Osteocyte (in vitro differentiated cells): ENCODE results near the gene SRP54. TPM values are rescaled to one million over a fixed set of nuclear protein-coding genes. Genes with fewer than 3 reads are reported as not detected.

Experiments
- DNase-seq: peaks from one replicate; pipeline ENCODE4 v3.0.0; 2021; ENCODE audit warnings: mixed read lengths; ENCODE audit not compliant: unreplicated experiment; ENCODE audit errors: extremely low spot score
- H3K27ac Mint-ChIP-seq: one replicate; pipeline ENCODE4 v1.8.0; 2021; ENCODE audit warnings: mild to moderate bottlenecking, mixed read lengths; ENCODE audit not compliant: unreplicated experiment
- H3K27me3 Mint-ChIP-seq: one replicate; pipeline ENCODE4 v1.8.0; 2021; ENCODE audit warnings: mixed read lengths; ENCODE audit not compliant: unreplicated experiment
- H3K36me3 Mint-ChIP-seq: one replicate; pipeline ENCODE4 v1.8.0; 2021; ENCODE audit warnings: mixed read lengths; ENCODE audit not compliant: unreplicated experiment
- H3K4me1 Mint-ChIP-seq: one replicate; pipeline ENCODE4 v1.8.0; 2021; ENCODE audit warnings: mixed read lengths; ENCODE audit not compliant: unreplicated experiment
- H3K4me3 Mint-ChIP-seq: one replicate; pipeline ENCODE4 v1.8.0; 2021; ENCODE audit warnings: mild to moderate bottlenecking, moderate library complexity, mixed read lengths; ENCODE audit not compliant: unreplicated experiment
- H3K9me3 Mint-ChIP-seq: one replicate; pipeline ENCODE4 v1.8.0; 2021; ENCODE audit warnings: mixed read lengths; ENCODE audit not compliant: unreplicated experiment
- total RNA-seq: library from RNA; stranded (reverse); gene quantifications from 2 replicates; pipeline ENCODE4 v1.2.1, GENCODE V29; 2021
- TF ChIP-seq, protein P1 (sequence below): fragments of 200-600 bp; sonication (generic); IDR thresholded peaks from 2 replicates; pipeline ENCODE4 v1.5.0; 2021; ENCODE audit warnings: antibody characterized with exemption, mild to moderate bottlenecking, moderate library complexity

SRP54 gene
- total RNA-seq, 1 donor from 2014 or later, result 59.7 TPM

DNA sequence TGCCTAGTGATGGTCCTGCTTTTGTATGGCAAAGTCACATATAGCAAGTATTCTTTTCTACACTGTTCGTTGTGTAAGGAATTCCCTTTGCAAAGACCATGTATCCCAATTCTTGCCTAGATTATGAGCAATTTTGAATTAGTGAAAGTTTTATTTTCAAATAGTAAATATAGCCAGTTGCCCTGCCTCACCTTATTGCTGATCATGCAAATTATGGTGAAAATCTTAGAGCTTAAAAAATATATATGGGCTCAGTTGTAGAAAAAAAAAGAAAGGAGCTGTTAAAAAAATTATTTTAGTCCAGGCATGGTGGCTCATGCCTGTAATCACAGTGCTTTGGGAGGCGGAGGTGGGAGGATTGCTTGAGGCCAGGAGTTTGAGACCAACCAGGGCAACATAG, 18.8 kb downstream of the SRP54 start:
- Mint-ChIP-seq H3K27ac (no peak overlapping the region), H3K4me1 (peaks cover 11% of the 10 kb centered on the region), H3K27me3 (no peaks in the 10 kb centered on the region), H3K36me3 (peaks cover 22% of the 10 kb centered on the region), H3K4me3 (no peak overlapping the region), H3K9me3 (no peaks in the 10 kb centered on the region)
- no peak for DNase-seq
- TF ChIP-seq, protein P1, sequence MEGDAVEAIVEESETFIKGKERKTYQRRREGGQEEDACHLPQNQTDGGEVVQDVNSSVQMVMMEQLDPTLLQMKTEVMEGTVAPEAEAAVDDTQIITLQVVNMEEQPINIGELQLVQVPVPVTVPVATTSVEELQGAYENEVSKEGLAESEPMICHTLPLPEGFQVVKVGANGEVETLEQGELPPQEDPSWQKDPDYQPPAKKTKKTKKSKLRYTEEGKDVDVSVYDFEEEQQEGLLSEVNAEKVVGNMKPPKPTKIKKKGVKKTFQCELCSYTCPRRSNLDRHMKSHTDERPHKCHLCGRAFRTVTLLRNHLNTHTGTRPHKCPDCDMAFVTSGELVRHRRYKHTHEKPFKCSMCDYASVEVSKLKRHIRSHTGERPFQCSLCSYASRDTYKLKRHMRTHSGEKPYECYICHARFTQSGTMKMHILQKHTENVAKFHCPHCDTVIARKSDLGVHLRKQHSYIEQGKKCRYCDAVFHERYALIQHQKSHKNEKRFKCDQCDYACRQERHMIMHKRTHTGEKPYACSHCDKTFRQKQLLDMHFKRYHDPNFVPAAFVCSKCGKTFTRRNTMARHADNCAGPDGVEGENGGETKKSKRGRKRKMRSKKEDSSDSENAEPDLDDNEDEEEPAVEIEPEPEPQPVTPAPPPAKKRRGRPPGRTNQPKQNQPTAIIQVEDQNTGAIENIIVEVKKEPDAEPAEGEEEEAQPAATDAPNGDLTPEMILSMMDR, result no peak

DNA sequence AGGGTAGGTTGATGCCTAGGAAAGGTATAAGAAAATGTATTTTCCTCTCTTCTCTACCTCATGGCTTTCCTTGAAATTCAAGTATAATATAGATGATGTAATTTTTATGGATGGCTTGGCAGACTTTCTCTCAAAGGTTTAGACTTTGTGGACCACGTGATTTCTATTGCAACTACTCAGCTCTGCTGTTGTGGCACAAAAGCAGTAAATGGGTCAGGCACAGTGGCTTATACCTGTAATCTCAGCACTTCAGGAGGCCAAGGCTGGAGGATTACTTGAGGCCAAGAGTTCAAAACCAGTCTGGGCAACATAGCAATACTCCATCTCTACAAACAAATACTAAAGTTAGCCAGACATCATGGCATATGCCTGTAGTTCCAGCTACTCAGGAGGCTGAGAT, 22.0 kb downstream of the SRP54 start:
- no peak for DNase-seq
- Mint-ChIP-seq H3K4me1 (no peaks in the 10 kb centered on the region), H3K9me3 (no peaks in the 10 kb centered on the region), H3K27me3 (no peaks in the 10 kb centered on the region), H3K4me3 (no peak overlapping the region), H3K27ac (no peak overlapping the region), H3K36me3 (peaks cover 34% of the 10 kb centered on the region)
- TF ChIP-seq, protein P1, result no peak

DNA sequence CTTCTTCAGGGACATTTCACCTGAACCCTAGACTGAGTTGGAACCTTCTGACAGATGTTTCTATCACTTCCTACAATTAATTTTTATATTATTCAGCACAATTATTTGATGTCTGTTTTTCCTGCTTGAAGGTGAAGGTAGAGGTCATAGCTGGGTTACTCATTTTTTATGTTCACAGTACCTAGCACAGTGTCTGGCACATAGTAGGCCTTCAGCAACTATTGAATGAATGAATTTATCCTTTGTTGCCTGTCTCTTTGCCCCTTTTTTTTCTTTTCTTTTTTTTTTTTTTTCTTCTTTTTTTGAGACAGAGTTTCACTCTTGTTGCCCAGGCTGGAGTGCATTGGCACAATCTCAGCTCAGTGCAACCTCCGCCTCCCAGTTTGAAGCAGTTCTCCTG, 33.8 kb downstream of the SRP54 start:
- Mint-ChIP-seq H3K4me1 (no peaks in the 10 kb centered on the region), H3K27me3 (no peaks in the 10 kb centered on the region), H3K27ac (no peak overlapping the region), H3K9me3 (no peaks in the 10 kb centered on the region), H3K36me3 (peaks cover 61% of the 10 kb centered on the region), H3K4me3 (no peak overlapping the region)
- TF ChIP-seq, protein P1, result no peak
- DNase-seq, result no peak

DNA sequence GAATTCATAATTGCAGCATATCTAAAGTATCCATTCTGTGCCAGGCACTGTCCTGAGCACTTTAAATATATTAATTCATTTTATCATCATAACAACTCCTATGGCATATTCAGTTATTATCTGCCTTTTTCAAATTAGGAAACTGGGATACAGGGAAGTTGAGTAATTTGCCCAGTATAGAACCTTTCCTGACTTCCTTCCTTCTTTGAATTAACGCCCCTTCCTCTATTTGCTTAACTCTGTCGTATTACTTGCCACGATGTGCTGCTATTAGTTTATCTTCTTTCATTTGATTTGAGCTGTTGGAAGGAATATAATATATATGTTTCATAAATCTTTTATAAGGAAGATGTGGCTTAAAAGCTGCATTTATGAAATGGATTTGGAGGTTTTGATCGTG, 37.9 kb downstream of the SRP54 start:
- H3K27ac Mint-ChIP-seq, result no peak overlapping the region
- H3K36me3 Mint-ChIP-seq, result peaks cover 54% of the 10 kb centered on the region
- no peak for DNase-seq
- H3K9me3 Mint-ChIP-seq, result no peaks in the 10 kb centered on the region
- TF ChIP-seq, protein P1, result no peak
- H3K27me3 Mint-ChIP-seq, result no peaks in the 10 kb centered on the region
- no peaks in the 10 kb centered on the region for H3K4me1 Mint-ChIP-seq
- H3K4me3 Mint-ChIP-seq, result no peak overlapping the region

DNA sequence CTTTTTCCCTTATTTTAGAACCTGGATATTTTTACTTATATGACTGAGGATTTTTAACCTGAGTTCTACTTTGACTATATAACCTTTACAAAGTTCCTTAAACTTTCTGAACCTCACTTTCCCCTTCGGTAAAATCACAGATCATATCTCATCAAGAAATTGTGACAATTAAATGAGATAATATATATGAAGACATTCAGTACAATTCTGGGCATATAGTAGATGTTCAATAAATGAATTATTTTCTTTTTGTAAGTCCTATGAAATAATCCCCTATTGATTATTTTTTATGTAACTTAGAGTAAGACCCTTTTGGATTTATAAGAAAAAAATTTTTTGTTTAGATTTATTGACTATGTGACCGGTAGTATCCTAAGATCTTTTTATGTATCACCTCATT, 45.6 kb downstream of the SRP54 start:
- no peak overlapping the region for H3K27ac Mint-ChIP-seq
- no peak for DNase-seq
- TF ChIP-seq, protein P1, result no peak
- H3K36me3 Mint-ChIP-seq, result peaks cover 43% of the 10 kb centered on the region
- H3K4me1 Mint-ChIP-seq, result no peaks in the 10 kb centered on the region
- peaks cover 3% of the 10 kb centered on the region for H3K9me3 Mint-ChIP-seq
- no peaks in the 10 kb centered on the region for H3K27me3 Mint-ChIP-seq
- no peak overlapping the region for H3K4me3 Mint-ChIP-seq
